ENCODE results near the gene CFAP61. TPM values are rescaled to one million over a fixed set of nuclear protein-coding genes. Genes with fewer than 3 reads are reported as not detected.

The CFAP61 gene
- total RNA-seq, 1 donor from 2014 or later: 0.26 TPM

GRCh38 chr20:20078041-20078440 is 25.7 kb downstream of the CFAP61 start:
- no peak for TF ChIP-seq CTCF (IDR thresholded peaks at IDR 0.05; ENCODE audit: insufficient read depth, low read length, severe bottlenecking)
- no peak for FAIRE-seq
- H3K27me3 ChIP-seq (ENCODE audit: control insufficient read depth, insufficient read depth, low read length): peaks cover 2% of the 10 kb centered on the region
- DNase-seq (ENCODE audit: low read depth): no peak
- no peak overlapping the region for H3K4me3 ChIP-seq (ENCODE audit: low read depth, low read length)
- no peaks in the 10 kb centered on the region for H3K36me3 ChIP-seq (ENCODE audit: control insufficient read depth, insufficient read depth, low read length)

- no peak for FAIRE-seq
- no peak for TF ChIP-seq CTCF (IDR thresholded peaks at IDR 0.05; ENCODE audit: insufficient read depth, low read length, severe bottlenecking)
- DNase-seq (ENCODE audit: low read depth): peak; percentile 13
- no peak overlapping the region for H3K4me3 ChIP-seq (ENCODE audit: low read depth, low read length)
- H3K36me3 ChIP-seq (ENCODE audit: control insufficient read depth, insufficient read depth, low read length): no peaks in the 10 kb centered on the region
- H3K27me3 ChIP-seq (ENCODE audit: control insufficient read depth, insufficient read depth, low read length): peaks cover 2% of the 10 kb centered on the region
Measured at GRCh38 chr20:20079102-20079784, 26.9 kb downstream of the CFAP61 start.

GRCh38 chr20:20083807-20084206 is 31.5 kb downstream of the CFAP61 start:
- H3K27me3 ChIP-seq (ENCODE audit: control insufficient read depth, insufficient read depth, low read length): peaks cover 2% of the 10 kb centered on the region
- FAIRE-seq: no peak
- peak; percentile 51 for DNase-seq (ENCODE audit: low read depth)

GRCh38 chr20:20084296-20084752 is 32.0 kb downstream of the CFAP61 start:
- TF ChIP-seq CTCF (IDR thresholded peaks at IDR 0.05; ENCODE audit: insufficient read depth, low read length, severe bottlenecking): no peak
- FAIRE-seq: no peak
- DNase-seq (ENCODE audit: low read depth): no peak
- Histone ChIP-seq H3K27me3 (ENCODE audit: control insufficient read depth, insufficient read depth, low read length) (peaks cover 2% of the 10 kb centered on the region), H3K4me3 (ENCODE audit: low read depth, low read length) (no peak overlapping the region), H3K36me3 (ENCODE audit: control insufficient read depth, insufficient read depth, low read length) (no peaks in the 10 kb centered on the region)

More at GRCh38 chr20:20083807-20084206, 31.5 kb downstream of the CFAP61 start:
- no peak overlapping the region for H3K4me3 ChIP-seq (ENCODE audit: low read depth, low read length)
- TF ChIP-seq CTCF (IDR thresholded peaks at IDR 0.05; ENCODE audit: insufficient read depth, low read length, severe bottlenecking): peak; percentile 45
- no peaks in the 10 kb centered on the region for H3K36me3 ChIP-seq (ENCODE audit: control insufficient read depth, insufficient read depth, low read length)

- no peak overlapping the region for H3K4me3 ChIP-seq (ENCODE audit: low read depth, low read length)
- FAIRE-seq: no peak
- DNase-seq (ENCODE audit: low read depth): no peak
- peaks cover 2% of the 10 kb centered on the region for H3K27me3 ChIP-seq (ENCODE audit: control insufficient read depth, insufficient read depth, low read length)
- no peak for TF ChIP-seq CTCF (IDR thresholded peaks at IDR 0.05; ENCODE audit: insufficient read depth, low read length, severe bottlenecking)
- H3K36me3 ChIP-seq (ENCODE audit: control insufficient read depth, insufficient read depth, low read length): no peaks in the 10 kb centered on the region
Measured at GRCh38 chr20:20085071-20085470, 32.7 kb downstream of the CFAP61 start.

GRCh38 chr20:20085812-20086211 is 33.5 kb downstream of the CFAP61 start:
- DNase-seq (ENCODE audit: low read depth) (peak; percentile 80), FAIRE-seq (no peak)
- H3K36me3 ChIP-seq (ENCODE audit: control insufficient read depth, insufficient read depth, low read length): no peaks in the 10 kb centered on the region
- no peak overlapping the region for H3K4me3 ChIP-seq (ENCODE audit: low read depth, low read length)
- TF ChIP-seq CTCF (IDR thresholded peaks at IDR 0.05; ENCODE audit: insufficient read depth, low read length, severe bottlenecking): no peak
- H3K27me3 ChIP-seq (ENCODE audit: control insufficient read depth, insufficient read depth, low read length): peaks cover 2% of the 10 kb centered on the region

All from bronchial epithelial cell (primary cell).